Neural cell (in vitro differentiated cells): ENCODE data around the gene CCDC154. TPM values are rescaled to one million over a fixed set of nuclear protein-coding genes. Genes with fewer than 3 reads are reported as not detected.

Experiments
- H2AFZ ChIP-seq: fragments of 200-600, 300-800 bp; sonication (generic), shearing (Covaris generic); 2 replicates; pipeline ENCODE4 v1.6.0; 2014; ENCODE audit warnings: low read depth, mild to moderate bottlenecking, antibody characterized with exemption, low read length, moderate library complexity
- H3F3A ChIP-seq: fragments of 200-600 bp; shearing (Covaris generic); 2 replicates; pipeline ENCODE4 v1.6.1; 2016; ENCODE audit warnings: mild to moderate bottlenecking, moderate library complexity, mixed read lengths, antibody characterized with exemption, low read length; ENCODE audit not compliant: insufficient read depth, poor library complexity, severe bottlenecking
- H3K27ac ChIP-seq: fragments of 200-600, 300-800 bp; sonication (generic), shearing (Covaris generic); 2 replicates; pipeline ENCODE4 v1.5.1; 2014; ENCODE audit warnings: mild to moderate bottlenecking, low read length, moderate library complexity
- H3K27me3 ChIP-seq: fragments of 300-800, 200-600 bp; sonication (generic), shearing (Covaris generic); 2 replicates; pipeline ENCODE4 v1.6.0; 2014; ENCODE audit warnings: mild to moderate bottlenecking, low read depth, low read length, moderate library complexity; ENCODE audit not compliant: insufficient read depth
- H3K36me3 ChIP-seq: fragments of 300-800, 200-600 bp; sonication (generic), shearing (Covaris generic); 2 replicates; pipeline ENCODE4 v1.5.1; 2014; ENCODE audit warnings: mild to moderate bottlenecking, antibody characterized with exemption, low read length, moderate library complexity; ENCODE audit not compliant: insufficient read depth
- H3K4me2 ChIP-seq: fragments of 300-800, 200-600 bp; sonication (generic), shearing (Covaris generic); 2 replicates; pipeline ENCODE4 v1.6.0; 2014; ENCODE audit warnings: mild to moderate bottlenecking, low read length
- H3K4me3 ChIP-seq: fragments of 300-800, 200-600 bp; sonication (generic), shearing (Covaris generic); 2 replicates; pipeline ENCODE4 v1.5.1; 2014; ENCODE audit warnings: mild to moderate bottlenecking, low read length, moderate library complexity
- H3K79me2 ChIP-seq: fragments of 200-600 bp; shearing (Covaris generic); replicated peaks from 2 replicates; pipeline ENCODE4 v1.6.0; 2014; ENCODE audit warnings: mild to moderate bottlenecking, low read length, moderate library complexity; ENCODE audit not compliant: insufficient read depth
- H3K9ac ChIP-seq: fragments of 300-800, 200-600 bp; sonication (generic), shearing (Covaris generic); 2 replicates; pipeline ENCODE4 v1.6.1; 2016; ENCODE audit warnings: mild to moderate bottlenecking, low read length, mixed read lengths
- H3K9me2 ChIP-seq: fragments of 200-600 bp; shearing (Covaris generic); 2 replicates; pipeline ENCODE4 v1.6.1; 2016; ENCODE audit warnings: mild to moderate bottlenecking, low read length, mixed read lengths; ENCODE audit not compliant: insufficient read depth
- H3K9me3 ChIP-seq: fragments of 200-600, 300-800 bp; sonication (generic), shearing (Covaris generic); 2 replicates; pipeline ENCODE4 v1.6.1; 2016; ENCODE audit warnings: mild to moderate bottlenecking, mixed run types, low read length, moderate library complexity, mixed read lengths
- H4K20me1 ChIP-seq: fragments of 200-600 bp; shearing (Covaris generic); 2 replicates; pipeline ENCODE4 v1.6.1; 2016; ENCODE audit warnings: mild to moderate bottlenecking, mixed run types; ENCODE audit not compliant: insufficient read depth
- CTCF ChIP-seq: fragments of 450-650 bp; IDR thresholded peaks from 2 replicates; pipeline ENCODE4 v1.5.1; 2014; ENCODE audit warnings: antibody characterized with exemption, mild to moderate bottlenecking, moderate library complexity; ENCODE audit not compliant: poor library complexity, severe bottlenecking
- EP300 ChIP-seq: fragments of 450-650 bp; conservative IDR thresholded peaks from 2 replicates; pipeline ENCODE4 v1.6.1; 2014; ENCODE audit warnings: antibody characterized with exemption, mild to moderate bottlenecking, moderate library complexity; ENCODE audit not compliant: poor library complexity, severe bottlenecking
- EZH2 ChIP-seq: fragments of 200-600, 300-800 bp; shearing (Covaris generic), sonication (generic); IDR thresholded peaks from 2 replicates; pipeline ENCODE4 v1.6.1; 2014; ENCODE audit warnings: antibody characterized with exemption, low read length, borderline replicate concordance, mild to moderate bottlenecking; ENCODE audit not compliant: insufficient read depth, poor library complexity, severe bottlenecking
- MXI1 ChIP-seq: fragments of 450-650 bp; conservative IDR thresholded peaks from 2 replicates; pipeline ENCODE4 v1.6.1; 2014; ENCODE audit warnings: antibody characterized with exemption, mild to moderate bottlenecking; ENCODE audit not compliant: poor library complexity, severe bottlenecking
- POLR2AphosphoS5 ChIP-seq: IDR thresholded peaks from 2 replicates; pipeline ENCODE4 v1.6.1; 2012
- RAD21 ChIP-seq: fragments of 450-650 bp; conservative IDR thresholded peaks from 2 replicates; pipeline ENCODE4 v1.6.1; 2014; ENCODE audit warnings: antibody characterized with exemption, mild to moderate bottlenecking, moderate library complexity
- REST ChIP-seq: IDR thresholded peaks from 2 replicates; pipeline ENCODE4 v1.6.1; 2012; ENCODE audit warnings: borderline replicate concordance
- SMC3 ChIP-seq: fragments of 450-650 bp; conservative IDR thresholded peaks from 2 replicates; pipeline ENCODE4 v1.6.1; 2014; ENCODE audit warnings: antibody characterized with exemption, mild to moderate bottlenecking, moderate library complexity; ENCODE audit not compliant: poor library complexity
- TAF1 ChIP-seq: IDR thresholded peaks from 2 replicates; pipeline ENCODE4 v1.6.1; 2012; ENCODE audit warnings: low read depth
- polyA plus RNA-seq: library from polyadenylated mRNA; depleted of rRNA; stranded (reverse); fragments of >200 nt; gene quantifications from 2 replicates; pipeline ENCODE4 v1.2.3, GENCODE V29; 2014

The CCDC154 gene
- polyA plus RNA-seq, 1 donor from 2014 or later, result 3.3 TPM

- Histone ChIP-seq H3K27me3 (no peaks in the 10 kb centered on the region), H3K4me2 (no peak overlapping the region), H4K20me1 (no peaks in the 10 kb centered on the region), H3K36me3 (no peaks in the 10 kb centered on the region), H2AFZ (no peak overlapping the region), H3K4me3 (no peak overlapping the region), H3K9me3 (no peaks in the 10 kb centered on the region), H3K9me2 (no peaks in the 10 kb centered on the region), H3K79me2 (no peaks in the 10 kb centered on the region), H3K27ac (no peak overlapping the region), H3F3A (no peaks in the 10 kb centered on the region), H3K9ac (no peak overlapping the region)
- no peak for TF ChIP-seq CTCF
- TF ChIP-seq EZH2, result no peak
- no peak for TF ChIP-seq RAD21
- no peak for TF ChIP-seq REST
- no peak for TF ChIP-seq POLR2AphosphoS5
- no peak for TF ChIP-seq SMC3
- TF ChIP-seq MXI1, result no peak
- no peak for TF ChIP-seq EP300
- no peak for TF ChIP-seq TAF1
Observed at GRCh38 chr16:1447965-1448364, 3.6 kb upstream of the CCDC154 start.

GRCh38 chr16:1446296-1447080 is 2.1 kb upstream of the CCDC154 start:
- Histone ChIP-seq H2AFZ (no peak overlapping the region), H3K79me2 (no peaks in the 10 kb centered on the region), H3K4me2 (no peak overlapping the region), H3K36me3 (no peaks in the 10 kb centered on the region), H3K9me2 (no peaks in the 10 kb centered on the region), H4K20me1 (no peaks in the 10 kb centered on the region), H3K27ac (no peak overlapping the region), H3F3A (no peaks in the 10 kb centered on the region), H3K27me3 (no peaks in the 10 kb centered on the region), H3K4me3 (no peak overlapping the region), H3K9ac (no peak overlapping the region), H3K9me3 (no peaks in the 10 kb centered on the region)
- TF ChIP-seq REST (no peak), CTCF (no peak), EP300 (no peak), SMC3 (no peak), POLR2AphosphoS5 (no peak), RAD21 (no peak), MXI1 (no peak), EZH2 (no peak), TAF1 (no peak)
